Measurements from ENCODE around the gene TMEM131. TPM values are rescaled to one million over a fixed set of nuclear protein-coding genes. Genes with fewer than 3 reads are reported as not detected.

Gene TMEM131
- total and polyA plus RNA-seq, 2 experiments from 2014 or later: 9.2 to 22.7 TPM

- TF ChIP-seq EZH2phosphoT487 (IDR thresholded peaks at IDR 0.05; ENCODE audit: unreplicated experiment) (no peak), EZH2 (IDR thresholded peaks at IDR 0.05; ENCODE audit: low read depth, unreplicated experiment) (no peak), REST (IDR thresholded peaks at IDR 0.05; ENCODE audit: unreplicated experiment) (no peak), ZNF331 (CRISPR knock-in tag; IDR thresholded peaks at IDR 0.05; ENCODE audit: low read depth) (no peak), CREB1 (CRISPR knock-in tag; IDR thresholded peaks at IDR 0.05; ENCODE audit: low read depth) (no peak), ZNF114 (CRISPR knock-in tag; IDR thresholded peaks at IDR 0.05) (no peak)
- TF ChIP-seq, protein P1, sequence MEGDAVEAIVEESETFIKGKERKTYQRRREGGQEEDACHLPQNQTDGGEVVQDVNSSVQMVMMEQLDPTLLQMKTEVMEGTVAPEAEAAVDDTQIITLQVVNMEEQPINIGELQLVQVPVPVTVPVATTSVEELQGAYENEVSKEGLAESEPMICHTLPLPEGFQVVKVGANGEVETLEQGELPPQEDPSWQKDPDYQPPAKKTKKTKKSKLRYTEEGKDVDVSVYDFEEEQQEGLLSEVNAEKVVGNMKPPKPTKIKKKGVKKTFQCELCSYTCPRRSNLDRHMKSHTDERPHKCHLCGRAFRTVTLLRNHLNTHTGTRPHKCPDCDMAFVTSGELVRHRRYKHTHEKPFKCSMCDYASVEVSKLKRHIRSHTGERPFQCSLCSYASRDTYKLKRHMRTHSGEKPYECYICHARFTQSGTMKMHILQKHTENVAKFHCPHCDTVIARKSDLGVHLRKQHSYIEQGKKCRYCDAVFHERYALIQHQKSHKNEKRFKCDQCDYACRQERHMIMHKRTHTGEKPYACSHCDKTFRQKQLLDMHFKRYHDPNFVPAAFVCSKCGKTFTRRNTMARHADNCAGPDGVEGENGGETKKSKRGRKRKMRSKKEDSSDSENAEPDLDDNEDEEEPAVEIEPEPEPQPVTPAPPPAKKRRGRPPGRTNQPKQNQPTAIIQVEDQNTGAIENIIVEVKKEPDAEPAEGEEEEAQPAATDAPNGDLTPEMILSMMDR (conservative IDR thresholded peaks at IDR 0.05; ENCODE audit: low read depth in 2 of 2): no peak
- no peaks in the 10 kb centered on the region for H3F3A ChIP-seq (replicated peaks; ENCODE audit: low read depth)
- H3K4me3 ChIP-seq: no peak overlapping the region
- H3K79me2 ChIP-seq (replicated peaks; ENCODE audit: insufficient read depth): no peaks in the 10 kb centered on the region
- no peak for ATAC-seq
- H2AFZ ChIP-seq: no peak overlapping the region
- Mint-ChIP-seq H3K4me1 (peaks cover 13% of the 10 kb centered on the region), H3K27me3 (ENCODE audit: insufficient read depth, low read depth, poor library complexity) (peaks cover 2% of the 10 kb centered on the region), H3K36me3 (ENCODE audit: low read depth) (no peaks in the 10 kb centered on the region), H3K27ac (no peak overlapping the region), H3K9me3 (no peaks in the 10 kb centered on the region; the same call in 2 of the 3 replicates), H3K4me3 (no peak overlapping the region)
- H3K9me2 ChIP-seq (ENCODE audit: insufficient read depth): no peaks in the 10 kb centered on the region
- no peaks in the 10 kb centered on the region for H3K36me3 ChIP-seq (ENCODE audit: insufficient read depth)
- H3K27ac ChIP-seq (ENCODE audit: low read depth): no peak overlapping the region
- H4K20me1 ChIP-seq (replicated peaks; ENCODE audit: insufficient read depth): no peaks in the 10 kb centered on the region
- DNase-seq (ENCODE audit: low spot score): no peak
- H3K4me1 ChIP-seq (ENCODE audit: insufficient read depth): 0 out of 2 replicates have a peak, but pooled peaks cover 5% of the 10 kb centered on the region
- no peaks in the 10 kb centered on the region for H3K27me3 ChIP-seq (ENCODE audit: insufficient read depth)
- H3K4me2 ChIP-seq: no peak overlapping the region
Observed at GRCh38 chr2:98028931-98029717, 33.4 kb upstream of the TMEM131 start.

DNA sequence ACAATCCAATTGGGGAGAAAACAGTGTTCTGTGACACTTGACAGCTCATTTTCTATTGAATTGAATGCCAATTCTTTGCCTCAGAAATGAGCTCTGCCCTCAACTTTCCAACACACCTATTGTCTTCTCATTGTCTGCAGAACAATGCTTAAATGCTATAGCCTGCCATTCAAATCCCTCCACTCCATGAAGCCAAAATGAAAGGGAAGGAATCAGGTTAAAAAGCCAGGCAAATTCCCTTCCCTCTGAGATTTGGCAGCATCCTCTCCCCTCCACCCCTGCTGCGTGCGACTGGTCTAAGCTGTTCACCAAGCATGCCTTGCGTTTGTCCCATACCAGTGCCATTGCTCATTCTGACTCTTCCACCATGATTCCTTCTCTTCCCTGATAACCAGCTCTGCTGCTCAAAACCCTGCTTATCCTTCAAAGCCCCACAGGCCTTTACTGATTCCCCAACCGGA lies 32.4 kb upstream of the TMEM131 start:
- H3K9me3 Mint-ChIP-seq: peaks cover 6% of the 10 kb centered on the region; the same call in 1 of the 3 replicates
- DNase-seq (ENCODE audit: low spot score): no peak
- H3K4me1 Mint-ChIP-seq: peaks cover 9% of the 10 kb centered on the region
- H3K27ac Mint-ChIP-seq: no peak overlapping the region
- Histone ChIP-seq H3K9me2 (ENCODE audit: insufficient read depth) (no peaks in the 10 kb centered on the region), H3K4me1 (ENCODE audit: insufficient read depth) (0 out of 2 replicates have a peak, but pooled peaks cover 5% of the 10 kb centered on the region), H3K27me3 (ENCODE audit: insufficient read depth) (no peaks in the 10 kb centered on the region), H3K79me2 (replicated peaks; ENCODE audit: insufficient read depth) (no peaks in the 10 kb centered on the region), H4K20me1 (replicated peaks; ENCODE audit: insufficient read depth) (no peaks in the 10 kb centered on the region), H3K36me3 (ENCODE audit: insufficient read depth) (no peaks in the 10 kb centered on the region), H3K27ac (ENCODE audit: low read depth) (no peak overlapping the region), H3K4me2 (no peak overlapping the region), H2AFZ (no peak overlapping the region), H3K4me3 (no peak overlapping the region), H3F3A (replicated peaks; ENCODE audit: low read depth) (no peaks in the 10 kb centered on the region)
- peaks cover 2% of the 10 kb centered on the region for H3K27me3 Mint-ChIP-seq (ENCODE audit: insufficient read depth, low read depth, poor library complexity)
- no peak overlapping the region for H3K4me3 Mint-ChIP-seq
- peak; percentile 59 for ATAC-seq
- no peaks in the 10 kb centered on the region for H3K36me3 Mint-ChIP-seq (ENCODE audit: low read depth)
- TF ChIP-seq CREB1 (CRISPR knock-in tag; IDR thresholded peaks at IDR 0.05; ENCODE audit: low read depth) (no peak), JUNB (IDR thresholded peaks at IDR 0.05; ENCODE audit: unreplicated experiment) (no peak), EZH2phosphoT487 (IDR thresholded peaks at IDR 0.05; ENCODE audit: unreplicated experiment) (no peak), POLR2AphosphoS5 (IDR thresholded peaks at IDR 0.05; ENCODE audit: low read depth) (no peak), EZH2 (IDR thresholded peaks at IDR 0.05; ENCODE audit: low read depth, unreplicated experiment) (no peak), NANOG (IDR thresholded peaks at IDR 0.05; ENCODE audit: borderline replicate concordance) (no peak), ZNF114 (CRISPR knock-in tag; IDR thresholded peaks at IDR 0.05) (no peak)
- TF ChIP-seq, protein P1 (conservative IDR thresholded peaks at IDR 0.05; ENCODE audit: low read depth in 2 of 2): no peak
